H9 (cell line): ENCODE results near the gene PRRG3. TPM values are rescaled to one million over a fixed set of nuclear protein-coding genes. Genes with fewer than 3 reads are reported as not detected.

Experiments used
- DNase-seq: peaks from one replicate; pipeline ENCODE4 v3.0.0-alpha.2; 2017
- H2AFZ ChIP-seq: one replicate; pipeline ENCODE4 v1.6.1; 2013; ENCODE audit warnings: mild to moderate bottlenecking, low read length, control low read depth, moderate library complexity
- H2AK5ac ChIP-seq: 2 replicates; pipeline ENCODE4 v1.6.1; 2013; ENCODE audit warnings: low read length, control low read depth, mixed read lengths; ENCODE audit not compliant: insufficient read length
- H2BK120ac ChIP-seq: one replicate; pipeline ENCODE4 v1.6.1; 2013; ENCODE audit warnings: low read depth, mild to moderate bottlenecking, low read length, control low read depth, inconsistent platforms; ENCODE audit not compliant: poor library complexity, severe bottlenecking
- H2BK12ac ChIP-seq: 2 replicates; pipeline ENCODE4 v1.6.1; 2013; ENCODE audit warnings: low read length, control low read depth, mixed read lengths, low read depth; ENCODE audit not compliant: insufficient read length
- H2BK15ac ChIP-seq: 2 replicates; pipeline ENCODE4 v1.6.1; 2013; ENCODE audit warnings: low read depth, low read length, control low read depth
- H2BK20ac ChIP-seq: one replicate; pipeline ENCODE4 v1.6.1; 2013; ENCODE audit warnings: low read depth, mild to moderate bottlenecking, low read length, control low read depth, inconsistent platforms; ENCODE audit not compliant: poor library complexity, severe bottlenecking
- H2BK5ac ChIP-seq: 2 replicates; pipeline ENCODE4 v1.6.1; 2013; ENCODE audit warnings: low read length, control low read depth, mixed read lengths; ENCODE audit not compliant: insufficient read length
- H3K14ac ChIP-seq: 2 replicates; pipeline ENCODE4 v1.6.1; 2013; ENCODE audit warnings: low read length, control low read depth; ENCODE audit not compliant: insufficient read depth
- H3K18ac ChIP-seq: 2 replicates; pipeline ENCODE4 v1.6.1; 2013; ENCODE audit warnings: low read depth, mild to moderate bottlenecking, mixed read lengths, low read length, control low read depth; ENCODE audit not compliant: insufficient read length
- H3K23ac ChIP-seq: 2 replicates; pipeline ENCODE4 v1.6.1; 2013; ENCODE audit warnings: low read length, control low read depth, mixed read lengths, low read depth; ENCODE audit not compliant: insufficient read length
- H3K23me2 ChIP-seq: 2 replicates; pipeline ENCODE4 v1.6.1; 2013; ENCODE audit warnings: low read depth, mild to moderate bottlenecking, mixed read lengths, low read length, control low read depth; ENCODE audit not compliant: insufficient read length, poor library complexity, severe bottlenecking
- H3K27ac ChIP-seq: 2 replicates; pipeline ENCODE4 v1.5.1; 2013; ENCODE audit warnings: low read length, control low read depth, mixed read lengths, low read depth; ENCODE audit not compliant: insufficient read length
- H3K27me3 ChIP-seq: 2 replicates; pipeline ENCODE4 v1.6.1; 2013; ENCODE audit warnings: low read length, control low read depth, inconsistent platforms; ENCODE audit not compliant: insufficient read depth
- H3K4ac ChIP-seq: 2 replicates; pipeline ENCODE4 v1.6.1; 2013; ENCODE audit warnings: low read depth, mild to moderate bottlenecking, control low read depth, inconsistent platforms, low read length, moderate library complexity
- H3K4me1 ChIP-seq: 2 replicates; pipeline ENCODE4 v1.6.1; 2013; ENCODE audit warnings: low read length, control low read depth, inconsistent platforms; ENCODE audit not compliant: insufficient read depth
- H3K4me2 ChIP-seq: 2 replicates; pipeline ENCODE4 v1.6.1; 2013; ENCODE audit warnings: low read length, control low read depth, mixed read lengths; ENCODE audit not compliant: insufficient read length, insufficient read depth
- H3K56ac ChIP-seq: 2 replicates; pipeline ENCODE4 v1.6.1; 2013; ENCODE audit warnings: low read depth, mild to moderate bottlenecking, mixed read lengths, low read length, control low read depth; ENCODE audit not compliant: insufficient read length
- H3K79me1 ChIP-seq: 2 replicates; pipeline ENCODE4 v1.6.1; 2013; ENCODE audit warnings: low read depth, mild to moderate bottlenecking, moderate library complexity, low read length, control low read depth, inconsistent platforms; ENCODE audit not compliant: insufficient read depth, poor library complexity, severe bottlenecking
- H3K79me2 ChIP-seq: 2 replicates; pipeline ENCODE4 v1.6.1; 2013; ENCODE audit warnings: low read length, control low read depth, inconsistent platforms; ENCODE audit not compliant: insufficient read depth
- H3K9ac ChIP-seq: 2 replicates; pipeline ENCODE4 v1.6.1; 2013; ENCODE audit warnings: low read length, control low read depth, mixed read lengths; ENCODE audit not compliant: insufficient read length; ENCODE audit errors: extremely low read depth
- H3K9me3 ChIP-seq: one replicate; pipeline ENCODE4 v1.6.1; 2013; ENCODE audit warnings: low read depth, low read length, inconsistent platforms; ENCODE audit not compliant: control insufficient read depth
- H3T11ph ChIP-seq: one replicate; pipeline ENCODE4 v1.6.1; 2013; ENCODE audit warnings: mild to moderate bottlenecking, low read length, control low read depth, inconsistent platforms
- H4K20me1 ChIP-seq: one replicate; pipeline ENCODE4 v1.6.1; 2013; ENCODE audit not compliant: control insufficient read depth, insufficient read length, insufficient read depth
- H4K5ac ChIP-seq: 2 replicates; pipeline ENCODE4 v1.6.1; 2013; ENCODE audit warnings: low read depth, mild to moderate bottlenecking, mixed read lengths, low read length, control low read depth; ENCODE audit not compliant: insufficient read length
- H4K8ac ChIP-seq: replicated peaks from 2 replicates; pipeline ENCODE4 v1.6.1; 2013; ENCODE audit warnings: low read length, control low read depth, mixed read lengths, low read depth; ENCODE audit not compliant: insufficient read length
- H4K91ac ChIP-seq: 2 replicates; pipeline ENCODE4 v1.6.1; 2013; ENCODE audit warnings: low read depth, mild to moderate bottlenecking, moderate library complexity, mixed read lengths, low read length, control low read depth; ENCODE audit not compliant: insufficient read length
- H3K27ac Mint-ChIP-seq, 3 experiments: 2 replicates in 2 of 3; 3 replicates in 1 of 3; pipeline ENCODE4 v1.8.0; 2020 to 2021; ENCODE audit warnings: mixed read lengths in 3 of 3, mild to moderate bottlenecking in 1 of 3, moderate library complexity in 1 of 3
- H3K27me3 Mint-ChIP-seq: 2 replicates; pipeline ENCODE4 v1.8.0; 2021; ENCODE audit warnings: low read depth, mild to moderate bottlenecking, moderate library complexity, mixed read lengths
- H3K36me3 Mint-ChIP-seq, 3 experiments: 2 replicates in 2 of 3; 3 replicates in 1 of 3; pipeline ENCODE4 v1.8.0; 2020 to 2021; ENCODE audit warnings: low read depth in 3 of 3, mixed read lengths in 3 of 3; ENCODE audit not compliant: insufficient read depth in 1 of 3
- H3K4me1 Mint-ChIP-seq, 2 experiments: 2 replicates each; pipeline ENCODE4 v1.8.0; 2020; ENCODE audit warnings: mixed read lengths in 2 of 2
- H3K4me3 Mint-ChIP-seq, 2 experiments: 2 replicates in 1 of 2; 3 replicates in 1 of 2; pipeline ENCODE4 v1.8.0; 2020 to 2021; ENCODE audit warnings: mild to moderate bottlenecking in 2 of 2, mixed read lengths in 2 of 2, moderate library complexity in 1 of 2
- H3K9me3 Mint-ChIP-seq, 2 experiments: 2 replicates in 1 of 2; 3 replicates in 1 of 2; pipeline ENCODE4 v1.8.0; 2020; ENCODE audit warnings: mild to moderate bottlenecking in 2 of 2, mixed read lengths in 2 of 2, moderate library complexity in 1 of 2
- CTCF ChIP-seq: fragments of 200-600 bp; sonication (generic); conservative IDR thresholded peaks from 3 replicates; pipeline ENCODE4 v1.8.0; 2021; ENCODE audit warnings: antibody characterized with exemption, mild to moderate bottlenecking
- WGBS: extraction: QIAGEN DNeasy Blood & Tissue Kit; methylation state at CpG from one replicate; pipeline ENCODE4 v1.1.7; 2013; ENCODE audit warnings: missing lambda C conversion rate, low lambda C conversion rate, mixed read lengths; ENCODE audit not compliant: insufficient read length; ENCODE audit errors: extremely low coverage; 5-methylcytosine and 5-hydroxymethylcytosine counted together
- total RNA-seq: library from RNA; stranded (reverse); gene quantifications from 2 replicates; pipeline ENCODE4 v1.2.1, GENCODE V29; 2021

PRRG3 gene
- total RNA-seq, 1 experiment from 2014 or later, result 4.9 TPM

GRCh38 chrX:151736685-151737084, 41.4 kb downstream of the PRRG3 start:
- Mint-ChIP-seq H3K27me3 (peaks cover 32% of the 10 kb centered on the region), H3K27ac (no peak overlapping the region), H3K9me3 (peaks cover 77 to 84% of the 10 kb centered on the region in 2 experiments), H3K4me1 (no peaks in the 10 kb centered on the region), H3K36me3 (peaks cover 6 to 12% (median 10%) of the 10 kb centered on the region in 3 experiments; a peak in 5 of 7 replicates), H3K4me3 (no peak overlapping the region)
- no peaks in the 10 kb centered on the region for H3K4me1 ChIP-seq
- H2BK120ac ChIP-seq, result no peak overlapping the region
- no peak overlapping the region for H4K91ac ChIP-seq
- H3T11ph ChIP-seq, result no peak overlapping the region
- no peak overlapping the region for H3K27ac ChIP-seq
- no peak overlapping the region for H2BK15ac ChIP-seq
- H3K23ac ChIP-seq, result no peak overlapping the region
- H3K18ac ChIP-seq, result no peak overlapping the region
- no CpG with 5 or more reads among the region's 6 CpGs for WGBS
- no peak overlapping the region for H4K8ac ChIP-seq
- H3K27me3 ChIP-seq, result no peaks in the 10 kb centered on the region; the same call in 1 of the 2 replicates
- H2BK12ac ChIP-seq, result no peak overlapping the region
- H4K20me1 ChIP-seq, result no peaks in the 10 kb centered on the region
- H3K9me3 ChIP-seq, result peaks cover 79% of the 10 kb centered on the region
- no peak overlapping the region for H3K56ac ChIP-seq
- no peak overlapping the region for H3K4me2 ChIP-seq
- TF ChIP-seq CTCF, result no peak
- H2AFZ ChIP-seq, result no peak overlapping the region
- H3K79me2 ChIP-seq, result no peaks in the 10 kb centered on the region
- no peak overlapping the region for H3K4ac ChIP-seq
- no peak for DNase-seq
- no peak overlapping the region for H2BK5ac ChIP-seq
- no peak overlapping the region for H4K5ac ChIP-seq
- H3K9ac ChIP-seq, result no peak overlapping the region
- no peak overlapping the region for H2AK5ac ChIP-seq
- H3K79me1 ChIP-seq, result no peaks in the 10 kb centered on the region
- no peak overlapping the region for H2BK20ac ChIP-seq
- H3K23me2 ChIP-seq, result no peaks in the 10 kb centered on the region
- no peak overlapping the region for H3K14ac ChIP-seq
